SW 1271 (cell line): ENCODE results near the gene TOMM20L.

Source experiments
- DNase-seq, 2 experiments: peaks; one replicate each; lab custom pipeline; 2025; lab: John Stamatoyannopoulos, UW

TOMM20L gene

GRCh38 chr14:58427281-58428117 lies 31.8 kb downstream of the TOMM20L start, which contains the start of the genes KIAA0586 and TIMM9:
TSS of gene KIAA0586 (plus strand) at chr14:58427719. CDS start at chr14:58428265, 546 bp downstream.
TSS of gene TIMM9 (minus strand) at chr14:58427531. CDS start at chr14:58411945, 15,586 bp downstream.
- DNase-seq, result peak; percentile 96 to 98

GRCh38 chr14:58428118-58428683 lies 32.5 kb downstream of the TOMM20L start:
- peak; percentile 23 to 59 for DNase-seq

- DNase-seq, result no peak
Observed at GRCh38 chr14:58430156-58430555, 34.4 kb downstream of the TOMM20L start.

GRCh38 chr14:58439476-58439875 lies 43.7 kb downstream of the TOMM20L start:
- no peak for DNase-seq

- DNase-seq, result no peak
Observed at GRCh38 chr14:58444627-58445026, 48.9 kb downstream of the TOMM20L start.

- no peak for DNase-seq
Observed at GRCh38 chr14:58455593-58456265, 60.0 kb downstream of the TOMM20L start.
